WTC11 (cell line): ENCODE measurements around the gene DDC. TPM values are rescaled to one million over a fixed set of nuclear protein-coding genes. Genes with fewer than 3 reads are reported as not detected.

ENCODE experiments used
- ATAC-seq: fragments of 200-7000 bp; cut with Tn5 transposase; 2 replicates; pipeline ENCODE4 v1.10.0; 2021; ENCODE audit warnings: mild to moderate bottlenecking, moderate library complexity
- CTCF ChIA-PET: fragments of 300-600 bp; sonication (Branson Sonifier 250); formaldehyde crosslinking; loops from one replicate; lab custom pipeline; 2021; ENCODE audit warnings: antibody characterized with exemption; lab: Charles Lee
- POLR2A ChIA-PET: fragments of 350-600 bp; sonication (Branson Sonifier 250); formaldehyde crosslinking; loops from one replicate; lab custom pipeline; 2021; ENCODE audit warnings: antibody characterized with exemption; lab: Charles Lee
- DNase-seq: peaks from one replicate; pipeline ENCODE4 v3.0.0; 2021; ENCODE audit warnings: low spot score
- H3K27ac Mint-ChIP-seq: 2 replicates; pipeline ENCODE4 v1.8.0; 2021; ENCODE audit warnings: mixed read lengths
- H3K27me3 Mint-ChIP-seq: 2 replicates; pipeline ENCODE4 v1.8.0; 2021; ENCODE audit warnings: low read depth, mild to moderate bottlenecking, moderate library complexity, mixed read lengths
- H3K36me3 Mint-ChIP-seq: 2 replicates; pipeline ENCODE4 v1.8.0; 2021; ENCODE audit warnings: mixed read lengths
- H3K4me1 Mint-ChIP-seq: 2 replicates; pipeline ENCODE4 v1.8.0; 2022; ENCODE audit warnings: mixed read lengths
- H3K4me3 Mint-ChIP-seq: 2 replicates; pipeline ENCODE4 v1.8.0; 2021; ENCODE audit warnings: mild to moderate bottlenecking, moderate library complexity, mixed read lengths
- H3K9me3 Mint-ChIP-seq: 2 replicates; pipeline ENCODE4 v1.8.0; 2021; ENCODE audit warnings: mixed read lengths
- ELF4 ChIP-seq: sonication (generic); formaldehyde crosslinking; IDR thresholded peaks from 2 replicates; pipeline ENCODE4 v1.8.1; 2022; ENCODE audit warnings: low read depth, mild to moderate bottlenecking, moderate library complexity, missing genetic modification reagents
- GRHL2 ChIP-seq: fragments of 250-450 bp; sonication (Bioruptor Pico); IDR thresholded peaks from 2 replicates; pipeline ENCODE4 v1.8.0; 2022; ENCODE audit warnings: mild to moderate bottlenecking, moderate library complexity; ENCODE audit not compliant: insufficient replicate concordance, severe bottlenecking
- RORB ChIP-seq: fragments of 250-450 bp; sonication (Bioruptor Pico); IDR thresholded peaks from 2 replicates; pipeline ENCODE4 v1.9.0; 2021; ENCODE audit warnings: mild to moderate bottlenecking
- SMAD3 ChIP-seq: sonication (generic); formaldehyde crosslinking; IDR thresholded peaks from 2 replicates; pipeline ENCODE4 v1.8.0; 2022; ENCODE audit warnings: missing genetic modification reagents, mild to moderate bottlenecking, borderline replicate concordance
- SMAD4 ChIP-seq: sonication (generic); formaldehyde crosslinking; IDR thresholded peaks from 2 replicates; pipeline ENCODE4 v1.8.0; 2022; ENCODE audit warnings: mild to moderate bottlenecking, missing genetic modification reagents
- TP53 ChIP-seq: sonication (generic); formaldehyde crosslinking; IDR thresholded peaks from 2 replicates; pipeline ENCODE4 v1.8.1; 2023; ENCODE audit warnings: mild to moderate bottlenecking, missing genetic modification reagents
- ZBTB21 ChIP-seq: sonication (generic); formaldehyde crosslinking; IDR thresholded peaks from 2 replicates; pipeline ENCODE4 v1.8.1; 2023; ENCODE audit warnings: mild to moderate bottlenecking, missing genetic modification reagents, borderline replicate concordance
- ZNF121 ChIP-seq: sonication (generic); formaldehyde crosslinking; IDR thresholded peaks from 2 replicates; pipeline ENCODE4 v1.8.0; 2023; ENCODE audit warnings: missing genetic modification reagents
- ZNF396 ChIP-seq: fragments of 250-450 bp; sonication (Bioruptor Pico); IDR thresholded peaks from 2 replicates; pipeline ENCODE4 v1.8.0; 2021; ENCODE audit warnings: mild to moderate bottlenecking, moderate library complexity, borderline replicate concordance
- total RNA-seq: library from RNA; stranded (reverse); gene quantifications from 3 replicates; pipeline ENCODE4 v1.2.3, GENCODE V29; 2021
- TF ChIP-seq, protein P1 (sequence below): sonication (generic); formaldehyde crosslinking; IDR thresholded peaks from 2 replicates; pipeline ENCODE4 v1.8.1; 2022; ENCODE audit warnings: low read depth, mild to moderate bottlenecking, moderate library complexity, missing genetic modification reagents, borderline replicate concordance
- TF ChIP-seq, protein P2 (sequence below): sonication (generic); formaldehyde crosslinking; IDR thresholded peaks from 2 replicates; pipeline ENCODE4 v1.8.0; 2022; ENCODE audit warnings: missing genetic modification reagents
- TF ChIP-seq, protein P3 (sequence below): sonication (generic); formaldehyde crosslinking; IDR thresholded peaks from 2 replicates; pipeline ENCODE4 v1.8.1; 2022; ENCODE audit warnings: low read depth, missing genetic modification reagents, borderline replicate concordance
- TF ChIP-seq, protein P4 (sequence below): sonication (generic); formaldehyde crosslinking; IDR thresholded peaks from 2 replicates; pipeline ENCODE4 v1.8.1; 2023; ENCODE audit warnings: mild to moderate bottlenecking, missing genetic modification reagents, moderate library complexity

The DDC gene
- total RNA-seq, 1 experiment from 2014 or later = not detected

DNA sequence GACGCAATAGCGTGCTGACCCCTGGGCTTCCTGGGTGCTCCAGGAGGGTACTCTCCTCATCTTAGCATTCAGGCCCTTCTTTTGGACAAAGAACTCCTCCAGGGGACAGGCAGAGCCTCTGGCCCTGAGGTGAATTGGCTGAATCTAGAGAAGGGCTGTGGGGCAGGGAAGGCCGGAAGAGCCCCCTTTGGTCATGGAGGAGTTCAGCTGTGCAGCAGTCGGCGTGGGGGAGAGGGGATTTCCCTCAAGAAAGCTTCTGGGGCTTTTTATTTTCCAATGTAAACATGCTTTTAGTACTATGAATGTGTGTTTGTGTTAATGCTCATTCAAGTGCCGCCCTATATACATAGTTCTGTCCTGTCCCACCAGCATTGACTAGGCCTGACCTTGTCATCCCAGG, 153.9 kb downstream of the DDC start:
- DNase-seq (no peak), ATAC-seq (no peak)
- Mint-ChIP-seq H3K27me3 (peaks cover 3% of the 10 kb centered on the region; the same call in 1 of the 2 replicates), H3K4me3 (no peak overlapping the region), H3K36me3 (no peaks in the 10 kb centered on the region), H3K4me1 (peaks cover 5% of the 10 kb centered on the region), H3K27ac (no peak overlapping the region), H3K9me3 (no peaks in the 10 kb centered on the region)
- TF ChIP-seq ZNF396 (CRISPR knock-in tag) (no peak), ELF4 (CRISPR knock-in tag) (no peak), TP53 (no peak)
- TF ChIP-seq, protein P1, sequence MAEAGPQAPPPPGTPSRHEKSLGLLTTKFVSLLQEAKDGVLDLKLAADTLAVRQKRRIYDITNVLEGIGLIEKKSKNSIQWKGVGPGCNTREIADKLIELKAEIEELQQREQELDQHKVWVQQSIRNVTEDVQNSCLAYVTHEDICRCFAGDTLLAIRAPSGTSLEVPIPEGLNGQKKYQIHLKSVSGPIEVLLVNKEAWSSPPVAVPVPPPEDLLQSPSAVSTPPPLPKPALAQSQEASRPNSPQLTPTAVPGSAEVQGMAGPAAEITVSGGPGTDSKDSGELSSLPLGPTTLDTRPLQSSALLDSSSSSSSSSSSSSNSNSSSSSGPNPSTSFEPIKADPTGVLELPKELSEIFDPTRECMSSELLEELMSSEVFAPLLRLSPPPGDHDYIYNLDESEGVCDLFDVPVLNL (CRISPR knock-in tag) = no peak
- TF ChIP-seq, protein P2, sequence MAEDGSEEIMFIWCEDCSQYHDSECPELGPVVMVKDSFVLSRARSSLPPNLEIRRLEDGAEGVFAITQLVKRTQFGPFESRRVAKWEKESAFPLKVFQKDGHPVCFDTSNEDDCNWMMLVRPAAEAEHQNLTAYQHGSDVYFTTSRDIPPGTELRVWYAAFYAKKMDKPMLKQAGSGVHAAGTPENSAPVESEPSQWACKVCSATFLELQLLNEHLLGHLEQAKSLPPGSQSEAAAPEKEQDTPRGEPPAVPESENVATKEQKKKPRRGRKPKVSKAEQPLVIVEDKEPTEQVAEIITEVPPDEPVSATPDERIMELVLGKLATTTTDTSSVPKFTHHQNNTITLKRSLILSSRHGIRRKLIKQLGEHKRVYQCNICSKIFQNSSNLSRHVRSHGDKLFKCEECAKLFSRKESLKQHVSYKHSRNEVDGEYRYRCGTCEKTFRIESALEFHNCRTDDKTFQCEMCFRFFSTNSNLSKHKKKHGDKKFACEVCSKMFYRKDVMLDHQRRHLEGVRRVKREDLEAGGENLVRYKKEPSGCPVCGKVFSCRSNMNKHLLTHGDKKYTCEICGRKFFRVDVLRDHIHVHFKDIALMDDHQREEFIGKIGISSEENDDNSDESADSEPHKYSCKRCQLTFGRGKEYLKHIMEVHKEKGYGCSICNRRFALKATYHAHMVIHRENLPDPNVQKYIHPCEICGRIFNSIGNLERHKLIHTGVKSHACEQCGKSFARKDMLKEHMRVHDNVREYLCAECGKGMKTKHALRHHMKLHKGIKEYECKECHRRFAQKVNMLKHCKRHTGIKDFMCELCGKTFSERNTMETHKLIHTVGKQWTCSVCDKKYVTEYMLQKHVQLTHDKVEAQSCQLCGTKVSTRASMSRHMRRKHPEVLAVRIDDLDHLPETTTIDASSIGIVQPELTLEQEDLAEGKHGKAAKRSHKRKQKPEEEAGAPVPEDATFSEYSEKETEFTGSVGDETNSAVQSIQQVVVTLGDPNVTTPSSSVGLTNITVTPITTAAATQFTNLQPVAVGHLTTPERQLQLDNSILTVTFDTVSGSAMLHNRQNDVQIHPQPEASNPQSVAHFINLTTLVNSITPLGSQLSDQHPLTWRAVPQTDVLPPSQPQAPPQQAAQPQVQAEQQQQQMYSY (CRISPR knock-in tag) = no peak
- ChIA-PET CTCF (no interaction called here), POLR2A (interaction anchor here (1.0 kb wide), 1 partner anchor 32 kb away, joined by 3 read pairs; no protein-coding TSS in a partner anchor)

DNA sequence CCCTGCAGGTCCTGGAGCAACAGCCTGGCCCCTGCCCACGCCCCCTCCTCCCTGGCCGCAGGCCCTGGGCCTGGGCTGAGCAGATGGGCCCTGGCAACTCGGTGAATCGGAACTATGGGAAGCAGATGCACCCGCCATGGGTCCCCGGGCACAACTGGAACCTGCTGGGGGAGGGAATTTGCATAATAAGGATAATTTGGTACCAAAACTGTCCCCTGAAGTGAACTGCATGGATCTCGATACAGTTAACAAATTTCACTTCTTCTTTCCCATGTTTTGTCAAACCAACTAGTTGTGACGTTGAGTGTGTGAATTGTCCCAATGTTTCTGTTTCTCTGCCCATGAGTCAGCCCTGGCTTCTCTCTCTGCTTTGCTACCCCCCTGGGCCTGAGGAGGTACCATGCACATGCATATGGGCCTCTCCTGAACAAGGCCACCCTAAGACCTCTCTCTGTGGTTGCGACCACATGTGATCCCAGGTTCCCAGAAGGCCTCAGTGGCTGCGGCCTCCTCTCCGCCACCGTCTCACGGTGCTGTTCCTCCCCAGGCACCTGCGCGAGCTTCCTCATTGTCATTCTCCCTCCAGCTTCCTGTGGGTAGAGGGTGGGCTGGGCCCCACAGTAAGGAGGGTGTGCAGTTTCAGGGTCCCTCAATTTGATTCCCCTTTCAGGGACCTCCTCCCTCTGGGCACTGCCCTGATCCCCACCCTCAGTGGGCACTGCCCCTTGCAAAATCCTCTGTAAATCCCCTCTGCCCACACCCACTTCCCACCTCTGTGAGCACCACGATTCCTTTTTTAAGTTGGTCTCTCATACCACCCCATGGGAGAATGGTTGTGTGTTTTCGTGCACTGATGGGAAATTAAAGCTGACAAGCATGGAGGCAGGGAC, 155.1 kb downstream of the DDC start:
- TF ChIP-seq ZNF121 (CRISPR knock-in tag) = no peak
- TF ChIP-seq, protein P3, sequence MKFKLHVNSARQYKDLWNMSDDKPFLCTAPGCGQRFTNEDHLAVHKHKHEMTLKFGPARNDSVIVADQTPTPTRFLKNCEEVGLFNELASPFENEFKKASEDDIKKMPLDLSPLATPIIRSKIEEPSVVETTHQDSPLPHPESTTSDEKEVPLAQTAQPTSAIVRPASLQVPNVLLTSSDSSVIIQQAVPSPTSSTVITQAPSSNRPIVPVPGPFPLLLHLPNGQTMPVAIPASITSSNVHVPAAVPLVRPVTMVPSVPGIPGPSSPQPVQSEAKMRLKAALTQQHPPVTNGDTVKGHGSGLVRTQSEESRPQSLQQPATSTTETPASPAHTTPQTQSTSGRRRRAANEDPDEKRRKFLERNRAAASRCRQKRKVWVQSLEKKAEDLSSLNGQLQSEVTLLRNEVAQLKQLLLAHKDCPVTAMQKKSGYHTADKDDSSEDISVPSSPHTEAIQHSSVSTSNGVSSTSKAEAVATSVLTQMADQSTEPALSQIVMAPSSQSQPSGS = no peak
- TF ChIP-seq SMAD3 (CRISPR knock-in tag) = no peak
- TF ChIP-seq RORB (CRISPR knock-in tag) = no peak
- no peak for TF ChIP-seq GRHL2 (CRISPR knock-in tag)
- TF ChIP-seq ZBTB21 (CRISPR knock-in tag) = no peak
- TF ChIP-seq, protein P4, sequence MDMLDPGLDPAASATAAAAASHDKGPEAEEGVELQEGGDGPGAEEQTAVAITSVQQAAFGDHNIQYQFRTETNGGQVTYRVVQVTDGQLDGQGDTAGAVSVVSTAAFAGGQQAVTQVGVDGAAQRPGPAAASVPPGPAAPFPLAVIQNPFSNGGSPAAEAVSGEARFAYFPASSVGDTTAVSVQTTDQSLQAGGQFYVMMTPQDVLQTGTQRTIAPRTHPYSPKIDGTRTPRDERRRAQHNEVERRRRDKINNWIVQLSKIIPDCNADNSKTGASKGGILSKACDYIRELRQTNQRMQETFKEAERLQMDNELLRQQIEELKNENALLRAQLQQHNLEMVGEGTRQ (CRISPR knock-in tag) = no peak
- no peak for TF ChIP-seq SMAD4 (CRISPR knock-in tag)
- POLR2A ChIA-PET = no interaction called here
- no peak for ATAC-seq

More for the DNA sequence above, 155.1 kb downstream of the DDC start:
- Mint-ChIP-seq H3K36me3 (no peaks in the 10 kb centered on the region), H3K4me3 (no peak overlapping the region), H3K9me3 (no peaks in the 10 kb centered on the region), H3K27ac (no peak overlapping the region), H3K4me1 (peaks cover 5% of the 10 kb centered on the region), H3K27me3 (no peaks in the 10 kb centered on the region)
- no peak for DNase-seq
- CTCF ChIA-PET = no interaction called here

Other genes with a start within 250 kb of the DDC start
- 6.4 to 7.1 TPM (median 6.7 TPM) in 3 replicates for gene FIGNL1, start 115.1 kb downstream of the DDC start, total RNA-seq
- gene GRB10, start 217.5 kb upstream of the DDC start, total RNA-seq = 66.0 to 103 TPM (median 67.3 TPM) in 3 replicates